Measurements from ENCODE around the gene TRPV4. TPM values are rescaled to one million over a fixed set of nuclear protein-coding genes. Genes with fewer than 3 reads are reported as not detected.

TRPV4 gene
- total RNA-seq, 1 donor from 2014 or later = 0.33 TPM

DNA sequence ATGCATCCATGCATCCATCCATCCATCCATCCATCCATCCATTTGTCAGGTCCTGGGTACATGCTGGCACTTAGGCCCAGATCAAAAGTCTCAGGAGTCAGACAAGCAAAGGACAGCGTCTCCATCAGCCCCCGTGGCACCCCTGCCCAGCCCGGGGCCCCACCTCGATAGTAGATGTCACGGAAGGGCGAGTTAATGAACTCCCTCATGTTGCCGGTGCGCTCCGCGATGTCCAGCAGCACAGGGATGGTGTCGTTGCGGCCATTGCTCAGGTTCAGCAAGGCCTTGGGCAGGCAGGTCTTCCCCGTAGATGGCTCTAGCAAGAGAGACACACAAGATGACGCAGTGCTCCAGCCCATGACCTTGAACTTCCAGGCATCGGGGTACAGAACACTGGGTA lies 30.4 kb downstream of the TRPV4 start:
- Histone ChIP-seq H3K4me3 (no peak overlapping the region), H3K4me1 (no peaks in the 10 kb centered on the region), H3K27ac (replicated peaks) (no peak overlapping the region), H3K27me3 (ENCODE audit: low read depth) (no peaks in the 10 kb centered on the region), H3K9me3 (replicated peaks) (no peaks in the 10 kb centered on the region), H3K36me3 (no peaks in the 10 kb centered on the region)
- DNase-seq = no peak
- intact Hi-C loops (cut with micrococcal nuclease) = no loop called here
- TF ChIP-seq, protein P1, sequence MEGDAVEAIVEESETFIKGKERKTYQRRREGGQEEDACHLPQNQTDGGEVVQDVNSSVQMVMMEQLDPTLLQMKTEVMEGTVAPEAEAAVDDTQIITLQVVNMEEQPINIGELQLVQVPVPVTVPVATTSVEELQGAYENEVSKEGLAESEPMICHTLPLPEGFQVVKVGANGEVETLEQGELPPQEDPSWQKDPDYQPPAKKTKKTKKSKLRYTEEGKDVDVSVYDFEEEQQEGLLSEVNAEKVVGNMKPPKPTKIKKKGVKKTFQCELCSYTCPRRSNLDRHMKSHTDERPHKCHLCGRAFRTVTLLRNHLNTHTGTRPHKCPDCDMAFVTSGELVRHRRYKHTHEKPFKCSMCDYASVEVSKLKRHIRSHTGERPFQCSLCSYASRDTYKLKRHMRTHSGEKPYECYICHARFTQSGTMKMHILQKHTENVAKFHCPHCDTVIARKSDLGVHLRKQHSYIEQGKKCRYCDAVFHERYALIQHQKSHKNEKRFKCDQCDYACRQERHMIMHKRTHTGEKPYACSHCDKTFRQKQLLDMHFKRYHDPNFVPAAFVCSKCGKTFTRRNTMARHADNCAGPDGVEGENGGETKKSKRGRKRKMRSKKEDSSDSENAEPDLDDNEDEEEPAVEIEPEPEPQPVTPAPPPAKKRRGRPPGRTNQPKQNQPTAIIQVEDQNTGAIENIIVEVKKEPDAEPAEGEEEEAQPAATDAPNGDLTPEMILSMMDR (IDR thresholded peaks at IDR 0.05; ENCODE audit: borderline replicate concordance) = no peak

DNA sequence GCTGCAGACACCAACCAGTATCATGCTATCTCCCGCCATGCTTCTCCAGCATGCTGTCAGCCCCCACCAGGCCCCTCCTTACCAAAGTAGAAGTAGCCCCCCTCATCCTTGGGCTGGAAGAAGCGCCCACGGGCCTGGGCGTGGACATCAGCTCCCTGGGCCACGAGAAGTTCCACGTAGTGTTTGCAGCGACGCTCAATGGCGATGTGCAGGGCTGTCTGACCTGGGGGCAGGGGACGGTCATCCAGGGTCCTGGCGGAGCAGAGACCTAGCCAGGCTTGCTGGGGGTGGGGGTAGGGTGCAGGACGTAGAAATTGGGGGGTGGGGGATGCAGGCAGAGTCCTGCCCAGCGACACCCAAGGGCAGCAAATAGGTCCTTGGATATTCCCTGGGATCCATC lies 32.7 kb downstream of the TRPV4 start:
- no peak for DNase-seq
- TF ChIP-seq, protein P1 (IDR thresholded peaks at IDR 0.05; ENCODE audit: borderline replicate concordance) = no peak
- no peak overlapping the region for H3K27ac ChIP-seq (replicated peaks)
- H3K36me3 ChIP-seq = no peaks in the 10 kb centered on the region
- peaks cover under 1% of the 10 kb centered on the region for H3K27me3 ChIP-seq (ENCODE audit: low read depth)
- H3K9me3 ChIP-seq (replicated peaks) = no peaks in the 10 kb centered on the region
- H3K4me1 ChIP-seq = no peaks in the 10 kb centered on the region
- H3K4me3 ChIP-seq = no peak overlapping the region
- intact Hi-C loops (cut with micrococcal nuclease) = no loop called here

DNA sequence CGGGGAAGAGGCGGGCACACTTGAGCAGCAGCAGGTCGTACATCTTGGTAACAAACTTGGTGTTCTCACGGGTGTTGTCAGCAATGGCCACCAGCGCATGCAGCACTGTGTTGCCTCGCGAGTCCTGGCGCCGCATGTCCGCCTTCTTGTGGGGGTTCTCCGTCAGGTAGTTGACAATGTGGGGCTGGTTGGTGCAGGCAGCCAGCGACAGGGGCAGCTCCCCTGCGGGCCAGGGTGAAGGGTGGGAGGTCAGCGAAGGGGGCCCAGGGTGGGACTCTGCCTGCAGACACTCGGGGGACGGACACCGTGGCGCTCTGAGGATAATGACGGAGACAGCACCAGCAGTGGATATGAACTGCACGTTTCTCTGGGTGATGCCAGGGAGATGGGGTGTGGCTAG lies 34.5 kb downstream of the TRPV4 start:
- intact Hi-C loops (cut with micrococcal nuclease) = no loop called here
- no peaks in the 10 kb centered on the region for H3K4me1 ChIP-seq
- H3K27me3 ChIP-seq (ENCODE audit: low read depth) = peaks cover 8% of the 10 kb centered on the region
- H3K27ac ChIP-seq (replicated peaks) = no peak overlapping the region
- TF ChIP-seq, protein P1 (IDR thresholded peaks at IDR 0.05; ENCODE audit: borderline replicate concordance) = no peak
- no peaks in the 10 kb centered on the region for H3K9me3 ChIP-seq (replicated peaks)
- DNase-seq = no peak
- H3K36me3 ChIP-seq = no peaks in the 10 kb centered on the region
- H3K4me3 ChIP-seq = no peak overlapping the region

DNA sequence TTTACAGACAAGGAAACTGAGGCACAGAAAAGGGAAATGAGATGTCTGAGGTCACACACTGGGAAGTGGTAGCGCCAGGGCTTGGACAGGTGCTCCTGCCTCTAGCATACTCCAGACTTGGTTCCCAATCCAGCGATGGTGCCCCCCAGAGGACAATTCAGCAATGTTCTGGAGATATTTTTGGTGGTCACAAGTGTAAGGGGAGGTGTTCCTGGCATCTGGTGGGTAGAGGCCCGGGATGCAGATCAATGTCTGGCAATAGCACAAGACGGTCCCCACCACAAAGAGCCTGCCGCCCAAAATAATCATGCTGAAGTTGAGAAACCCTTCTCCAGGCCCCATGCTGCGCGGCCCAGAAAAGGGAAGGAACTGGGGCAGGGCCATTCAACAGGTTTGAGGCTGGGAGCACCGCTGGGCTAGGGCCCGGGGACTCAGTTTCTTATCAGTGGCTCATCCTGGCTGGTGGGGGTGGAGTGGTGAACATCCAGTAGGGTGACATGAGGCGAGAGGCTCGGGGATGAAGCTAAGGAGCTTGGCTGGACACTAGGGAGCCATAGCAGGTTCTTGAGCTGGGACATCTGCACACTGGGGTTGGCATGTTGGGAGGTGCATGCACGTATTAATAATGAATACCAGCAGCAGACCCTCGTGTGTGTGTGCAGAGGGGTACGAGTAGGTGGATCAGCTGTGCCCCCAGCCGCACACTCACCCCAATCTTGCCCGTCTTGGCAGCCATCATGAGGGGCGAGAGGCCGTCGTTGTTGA lies 35.1 kb downstream of the TRPV4 start:
- intact Hi-C loops (cut with micrococcal nuclease) = no loop called here
- TF ChIP-seq, protein P1 (IDR thresholded peaks at IDR 0.05; ENCODE audit: borderline replicate concordance) = peak; percentile 9
- DNase-seq = no peak
- peaks cover 11% of the 10 kb centered on the region for H3K27me3 ChIP-seq (ENCODE audit: low read depth)
- H3K36me3 ChIP-seq = no peaks in the 10 kb centered on the region
- no peaks in the 10 kb centered on the region for H3K9me3 ChIP-seq (replicated peaks)
- H3K27ac ChIP-seq (replicated peaks) = no peak overlapping the region
- H3K4me3 ChIP-seq = no peak overlapping the region
- H3K4me1 ChIP-seq = no peaks in the 10 kb centered on the region

DNA sequence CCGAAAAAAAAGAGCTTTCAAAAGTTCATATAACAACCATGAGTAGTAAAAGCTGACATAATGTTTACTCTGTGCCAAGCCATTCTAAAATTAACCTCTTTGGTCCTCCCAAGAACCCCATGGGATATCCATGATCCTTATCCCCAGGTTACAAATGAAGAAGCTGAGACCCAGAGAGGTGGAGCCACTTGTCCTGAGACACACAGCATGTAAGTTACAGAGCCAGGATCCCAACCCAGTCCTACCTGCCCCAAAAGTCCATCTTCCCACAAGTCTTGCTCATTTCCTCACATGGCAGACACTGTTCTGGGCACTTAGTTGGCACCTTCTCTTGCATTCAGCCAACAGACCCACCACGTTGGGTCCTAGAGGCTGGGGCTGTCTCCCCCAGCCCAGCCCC lies 37.1 kb downstream of the TRPV4 start:
- Histone ChIP-seq H3K27ac (replicated peaks) (no peak overlapping the region), H3K36me3 (no peaks in the 10 kb centered on the region), H3K9me3 (replicated peaks) (no peaks in the 10 kb centered on the region), H3K27me3 (ENCODE audit: low read depth) (peaks cover 21% of the 10 kb centered on the region), H3K4me1 (no peaks in the 10 kb centered on the region), H3K4me3 (no peak overlapping the region)
- no peak for DNase-seq
- intact Hi-C loops (cut with micrococcal nuclease) = no loop called here
- TF ChIP-seq, protein P1 (IDR thresholded peaks at IDR 0.05; ENCODE audit: borderline replicate concordance) = no peak
